ENCODE results near the gene CCZ1. TPM values are rescaled to one million over a fixed set of nuclear protein-coding genes. Genes with fewer than 3 reads are reported as not detected.
"Not testable (repeated sequence)": the region's sequence is repeated elsewhere in the genome, so short reads cannot be mapped to it uniquely, and the experiment has no call there.

Gene CCZ1
- polyA plus RNA-seq, 3 donors: 43.8 to 74.6 (median 72.8) TPM

DNA sequence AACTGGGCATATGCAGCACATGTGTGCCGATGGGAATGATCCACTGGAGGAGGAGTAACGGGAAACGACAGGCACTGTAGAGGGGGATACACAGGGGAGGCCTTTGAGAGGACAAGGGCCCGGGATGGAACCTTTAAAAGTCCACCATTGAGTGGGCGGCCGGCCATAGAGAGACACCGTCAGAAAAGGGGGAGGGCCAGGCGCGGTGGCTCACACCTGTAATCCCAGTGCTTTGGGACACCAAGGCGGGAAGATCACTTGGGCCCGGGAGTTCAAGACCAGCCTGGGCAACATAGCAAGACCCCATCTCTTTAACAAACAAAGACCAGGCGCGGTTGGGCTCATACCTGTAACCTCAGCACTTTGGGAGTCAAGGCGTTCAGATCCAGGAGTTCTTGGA lies 32.7 kb downstream of the CCZ1 start:
- H3K4me1 Mint-ChIP-seq; H3K9me3 Mint-ChIP-seq; H3K27ac ChIP-seq (ENCODE audit: low read depth in 1 of 2, low read length in 2 of 2); H2AFZ ChIP-seq (ENCODE audit: insufficient read depth, low read depth, low read length, poor library complexity, severe bottlenecking); H3K9me3 ChIP-seq (replicated peaks in 1 of 2; ENCODE audit: control insufficient read depth in 1 of 2, insufficient read depth in 1 of 2, low read length in 2 of 2); H3K27me3 Mint-ChIP-seq (ENCODE audit: low read depth in 3 of 3); H4K20me1 ChIP-seq (ENCODE audit: insufficient read depth, low read length); DNase-seq; H3K4me3 ChIP-seq (replicated peaks in 1 of 3; ENCODE audit: low read depth in 2 of 3, low read length in 3 of 3); intact Hi-C loops (cut with micrococcal nuclease); H3K27ac Mint-ChIP-seq; H3K4me1 ChIP-seq (ENCODE audit: control insufficient read depth in 1 of 2, insufficient read depth in 2 of 2, low read length in 2 of 2); H3K79me2 ChIP-seq (ENCODE audit: insufficient read depth, low read length); H3K4me3 Mint-ChIP-seq; H3K36me3 ChIP-seq (replicated peaks in 1 of 2; ENCODE audit: control insufficient read depth in 1 of 2, insufficient read depth in 2 of 2, low read length in 2 of 2); H3K4me2 ChIP-seq (replicated peaks; ENCODE audit: extremely low read depth, low read length, poor library complexity, severe bottlenecking); H3K27me3 ChIP-seq (ENCODE audit: control insufficient read depth in 2 of 2, insufficient read depth in 2 of 2, low read length in 2 of 2); H3K9ac ChIP-seq (ENCODE audit: insufficient read depth, low read length, poor library complexity, severe bottlenecking): not testable (repeated sequence)
- WGBS (ENCODE audit: insufficient coverage): 99% methylated on average over 6 of the region's 14 CpGs
- peaks cover 10 to 25% of the 10 kb centered on the region in 2 donors for H3K36me3 Mint-ChIP-seq

DNA sequence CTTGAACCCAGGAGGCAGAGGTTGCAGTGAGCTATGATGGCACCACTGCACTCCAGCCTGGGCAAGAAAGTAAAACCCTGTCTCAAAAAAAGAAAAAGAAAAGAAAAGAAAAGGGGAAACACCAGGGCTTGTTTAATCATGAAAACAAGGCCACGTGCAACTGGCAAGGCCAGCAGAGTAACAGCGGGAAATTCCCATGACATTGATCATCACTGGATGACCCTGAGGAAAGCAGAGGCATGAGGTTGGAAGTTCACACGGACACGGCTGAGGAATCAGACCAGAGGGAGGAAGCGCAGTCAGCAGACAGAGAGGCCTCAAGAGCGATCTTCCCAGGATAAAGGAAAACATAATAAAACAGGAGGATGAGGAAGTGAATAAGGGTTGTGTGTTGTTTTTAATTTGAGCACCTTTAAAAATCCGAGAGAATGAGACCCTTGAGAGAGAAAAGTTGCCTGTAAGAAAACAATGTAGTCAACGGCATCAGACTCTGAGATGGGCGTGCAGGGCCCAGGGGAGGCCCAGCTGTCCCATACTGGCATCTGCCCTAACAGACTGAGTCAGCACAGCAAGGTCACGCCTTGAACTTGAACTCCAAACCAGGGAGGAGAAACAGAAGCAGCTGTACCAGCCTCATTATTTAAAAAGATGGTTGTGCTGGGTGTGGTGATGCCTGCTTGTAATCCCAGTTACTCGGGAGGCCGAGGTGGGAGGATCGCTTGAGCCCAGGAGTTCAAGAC lies 33.5 kb downstream of the CCZ1 start:
- H3K4me1 ChIP-seq (ENCODE audit: control insufficient read depth in 1 of 2, insufficient read depth in 2 of 2, low read length in 2 of 2); H3K9me3 Mint-ChIP-seq; H3K4me1 Mint-ChIP-seq; H3K27ac ChIP-seq (ENCODE audit: low read depth in 1 of 2, low read length in 2 of 2); DNase-seq; H3K4me3 Mint-ChIP-seq; H4K20me1 ChIP-seq (ENCODE audit: insufficient read depth, low read length); intact Hi-C loops (cut with micrococcal nuclease); H2AFZ ChIP-seq (ENCODE audit: insufficient read depth, low read depth, low read length, poor library complexity, severe bottlenecking); H3K27me3 ChIP-seq (ENCODE audit: control insufficient read depth in 2 of 2, insufficient read depth in 2 of 2, low read length in 2 of 2); H3K27me3 Mint-ChIP-seq (ENCODE audit: low read depth in 3 of 3); H3K4me3 ChIP-seq (replicated peaks in 1 of 3; ENCODE audit: low read depth in 2 of 3, low read length in 3 of 3); H3K27ac Mint-ChIP-seq; H3K4me2 ChIP-seq (replicated peaks; ENCODE audit: extremely low read depth, low read length, poor library complexity, severe bottlenecking); H3K9ac ChIP-seq (ENCODE audit: insufficient read depth, low read length, poor library complexity, severe bottlenecking); H3K9me3 ChIP-seq (replicated peaks in 1 of 2; ENCODE audit: control insufficient read depth in 1 of 2, insufficient read depth in 1 of 2, low read length in 2 of 2); H3K36me3 ChIP-seq (replicated peaks in 1 of 2; ENCODE audit: control insufficient read depth in 1 of 2, insufficient read depth in 2 of 2, low read length in 2 of 2); H3K79me2 ChIP-seq (ENCODE audit: insufficient read depth, low read length): not testable (repeated sequence)
- WGBS (ENCODE audit: insufficient coverage): no CpG with 5 or more reads among the region's 13 CpGs
- peaks cover 10 to 22% of the 10 kb centered on the region in 2 donors for H3K36me3 Mint-ChIP-seq

DNA sequence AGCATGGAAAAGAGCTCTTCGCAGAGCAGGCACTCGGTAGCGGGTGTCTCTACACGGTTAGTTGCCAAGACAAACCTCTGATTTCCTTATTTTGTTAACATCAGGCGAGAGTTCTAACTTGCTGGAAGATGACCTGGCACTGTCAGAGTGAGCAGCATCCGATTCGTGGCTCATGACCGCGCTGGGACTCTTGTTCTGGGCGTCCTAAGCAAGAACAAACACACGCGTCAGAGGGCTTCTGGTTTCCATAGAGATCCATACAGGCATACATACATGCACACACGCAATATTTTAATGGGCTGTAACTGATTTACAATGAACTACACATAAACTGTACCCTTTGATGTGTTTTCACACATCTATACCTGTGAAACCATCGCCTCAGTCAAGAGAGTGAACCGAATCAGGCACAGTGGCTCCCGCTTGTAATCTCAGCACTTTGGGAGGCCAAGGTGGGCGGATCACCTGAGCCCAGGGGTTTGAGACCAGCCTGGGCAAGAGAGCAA lies 36.5 kb downstream of the CCZ1 start:
- WGBS (ENCODE audit: insufficient coverage): no CpG with 5 or more reads among the region's 17 CpGs
- H3K27me3 ChIP-seq (ENCODE audit: control insufficient read depth in 2 of 2, insufficient read depth in 2 of 2, low read length in 2 of 2); H3K4me1 ChIP-seq (ENCODE audit: control insufficient read depth in 1 of 2, insufficient read depth in 2 of 2, low read length in 2 of 2); H3K79me2 ChIP-seq (ENCODE audit: insufficient read depth, low read length); DNase-seq; H3K27ac Mint-ChIP-seq; H3K9me3 Mint-ChIP-seq; H3K4me2 ChIP-seq (replicated peaks; ENCODE audit: extremely low read depth, low read length, poor library complexity, severe bottlenecking); H3K27ac ChIP-seq (ENCODE audit: low read depth in 1 of 2, low read length in 2 of 2); H3K4me3 Mint-ChIP-seq; H3K9ac ChIP-seq (ENCODE audit: insufficient read depth, low read length, poor library complexity, severe bottlenecking); H3K36me3 ChIP-seq (replicated peaks in 1 of 2; ENCODE audit: control insufficient read depth in 1 of 2, insufficient read depth in 2 of 2, low read length in 2 of 2); H3K4me1 Mint-ChIP-seq; H3K9me3 ChIP-seq (replicated peaks in 1 of 2; ENCODE audit: control insufficient read depth in 1 of 2, insufficient read depth in 1 of 2, low read length in 2 of 2); H3K4me3 ChIP-seq (replicated peaks in 1 of 3; ENCODE audit: low read depth in 2 of 3, low read length in 3 of 3); H4K20me1 ChIP-seq (ENCODE audit: insufficient read depth, low read length); intact Hi-C loops (cut with micrococcal nuclease); H3K27me3 Mint-ChIP-seq (ENCODE audit: low read depth in 3 of 3); H2AFZ ChIP-seq (ENCODE audit: insufficient read depth, low read depth, low read length, poor library complexity, severe bottlenecking): not testable (repeated sequence)
- peaks cover 3 to 14% of the 10 kb centered on the region in 2 donors for H3K36me3 Mint-ChIP-seq

DNA sequence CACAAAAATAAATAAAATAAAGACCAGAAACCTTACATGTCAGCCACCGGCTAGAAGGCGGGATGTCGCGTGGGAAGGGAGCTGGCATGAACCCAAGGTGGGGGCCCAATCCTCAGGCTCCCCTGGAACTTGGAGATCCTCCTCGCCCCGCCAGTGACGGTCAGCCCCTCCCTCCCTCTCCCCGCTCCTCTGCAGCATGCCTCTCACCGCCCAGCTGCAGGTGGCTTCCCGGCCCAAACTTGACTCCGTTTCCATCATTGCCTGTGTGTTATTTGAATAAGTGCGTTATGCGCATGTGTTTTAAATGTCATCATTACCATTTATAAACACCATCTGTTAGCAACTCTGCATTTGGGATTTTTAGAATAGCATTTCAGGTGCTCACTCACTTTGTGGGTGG lies 64.7 kb downstream of the CCZ1 start:
- H3K27me3 ChIP-seq (ENCODE audit: control insufficient read depth in 2 of 2, insufficient read depth in 2 of 2, low read length in 2 of 2); H3K9me3 Mint-ChIP-seq; H3K27me3 Mint-ChIP-seq (ENCODE audit: low read depth in 3 of 3); H3K36me3 ChIP-seq (replicated peaks in 1 of 2; ENCODE audit: control insufficient read depth in 1 of 2, insufficient read depth in 2 of 2, low read length in 2 of 2); H2AFZ ChIP-seq (ENCODE audit: insufficient read depth, low read depth, low read length, poor library complexity, severe bottlenecking); H3K27ac ChIP-seq (ENCODE audit: low read depth in 1 of 2, low read length in 2 of 2); H4K20me1 ChIP-seq (ENCODE audit: insufficient read depth, low read length); H3K79me2 ChIP-seq (ENCODE audit: insufficient read depth, low read length); DNase-seq; intact Hi-C loops (cut with micrococcal nuclease); H3K9ac ChIP-seq (ENCODE audit: insufficient read depth, low read length, poor library complexity, severe bottlenecking); H3K4me3 ChIP-seq (replicated peaks in 1 of 3; ENCODE audit: low read depth in 2 of 3, low read length in 3 of 3); H3K4me3 Mint-ChIP-seq; H3K4me2 ChIP-seq (replicated peaks; ENCODE audit: extremely low read depth, low read length, poor library complexity, severe bottlenecking); H3K9me3 ChIP-seq (replicated peaks in 1 of 2; ENCODE audit: control insufficient read depth in 1 of 2, insufficient read depth in 1 of 2, low read length in 2 of 2); H3K27ac Mint-ChIP-seq; H3K4me1 ChIP-seq (ENCODE audit: control insufficient read depth in 1 of 2, insufficient read depth in 2 of 2, low read length in 2 of 2); H3K36me3 Mint-ChIP-seq; H3K4me1 Mint-ChIP-seq: not testable (repeated sequence)
- no CpG with 5 or more reads among the region's 13 CpGs for WGBS (ENCODE audit: insufficient coverage)
